ENCODE results near the gene PCIF1.
"Not testable (repeated sequence)": the region's sequence is repeated elsewhere in the genome, so short reads cannot be mapped to it uniquely, and the experiment has no call there.

PCIF1 gene

DNA sequence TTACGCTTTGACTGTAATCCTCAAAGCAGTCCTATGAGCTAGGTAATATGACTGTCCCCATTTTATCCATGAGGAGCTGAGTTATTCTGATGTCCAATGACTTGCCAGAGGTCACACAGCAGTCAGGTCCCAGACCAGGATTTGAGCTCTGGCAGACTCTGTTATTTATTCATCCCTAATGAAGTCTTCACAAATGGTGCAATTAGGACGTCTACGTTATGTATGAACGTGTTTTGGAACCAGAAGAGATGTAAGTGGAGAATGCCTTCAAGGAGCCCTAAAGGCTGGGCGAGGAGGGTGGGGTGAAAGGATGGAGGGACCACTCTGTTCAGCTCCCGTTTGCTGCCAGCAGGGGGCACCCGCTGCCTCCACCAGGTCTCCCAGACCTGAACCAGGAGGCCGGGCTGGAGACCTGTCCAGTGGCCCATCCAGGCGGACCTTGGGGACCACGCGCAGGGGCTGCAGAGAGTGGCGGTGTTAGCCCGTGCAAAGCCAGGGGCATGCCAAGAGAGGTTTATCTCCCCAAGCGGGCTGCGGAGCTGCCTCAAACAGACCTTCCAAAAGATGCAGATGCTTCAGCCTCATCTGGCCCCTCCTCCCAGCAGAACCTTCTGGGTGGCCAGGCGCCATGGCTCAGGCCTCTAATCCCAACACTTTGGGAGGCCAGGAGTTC lies 52.8 kb downstream of the PCIF1 start:
- H3K4me3 ChIP-seq (replicated peaks in 1 of 2; ENCODE audit: low read depth in 2 of 2, low read length in 2 of 2), result no peak overlapping the region
- peak; percentile 65 to 67 for DNase-seq (ENCODE audit: low read depth in 2 of 2)
- TF ChIP-seq CTCF (IDR thresholded peaks at IDR 0.05; ENCODE audit: low read depth, low read length), result peak; percentile 95

GRCh38 chr20:45988830-45989229 lies 54.3 kb downstream of the PCIF1 start:
- DNase-seq (ENCODE audit: low read depth in 2 of 2); H3K4me3 ChIP-seq (replicated peaks in 1 of 2; ENCODE audit: low read depth in 2 of 2, low read length in 2 of 2): not testable (repeated sequence)

DNA sequence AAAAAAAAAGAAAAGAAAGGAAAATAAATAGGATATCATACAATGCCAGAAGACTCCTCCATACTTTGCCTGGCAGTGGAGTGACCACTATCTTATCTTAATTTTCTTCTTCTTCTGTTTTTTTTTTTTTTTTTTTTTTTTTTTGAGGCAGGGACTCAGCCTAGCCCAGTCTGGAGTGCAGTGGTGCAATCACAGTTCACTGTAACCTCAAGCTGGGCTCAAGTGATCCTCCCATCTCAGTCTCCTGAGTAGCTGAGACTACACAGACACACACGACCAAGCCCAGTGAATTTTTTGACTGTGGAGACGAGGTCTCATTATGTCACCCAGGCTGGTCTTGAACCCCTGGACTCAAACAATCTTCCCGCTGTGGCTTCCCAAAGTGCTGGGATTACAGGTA lies 57.1 kb downstream of the PCIF1 start:
- DNase-seq (ENCODE audit: low read depth in 2 of 2), result no peak
- H3K4me3 ChIP-seq (replicated peaks in 1 of 2; ENCODE audit: low read depth in 2 of 2, low read length in 2 of 2), result no peak overlapping the region
- no peak for TF ChIP-seq CTCF (IDR thresholded peaks at IDR 0.05; ENCODE audit: low read depth, low read length)

DNA sequence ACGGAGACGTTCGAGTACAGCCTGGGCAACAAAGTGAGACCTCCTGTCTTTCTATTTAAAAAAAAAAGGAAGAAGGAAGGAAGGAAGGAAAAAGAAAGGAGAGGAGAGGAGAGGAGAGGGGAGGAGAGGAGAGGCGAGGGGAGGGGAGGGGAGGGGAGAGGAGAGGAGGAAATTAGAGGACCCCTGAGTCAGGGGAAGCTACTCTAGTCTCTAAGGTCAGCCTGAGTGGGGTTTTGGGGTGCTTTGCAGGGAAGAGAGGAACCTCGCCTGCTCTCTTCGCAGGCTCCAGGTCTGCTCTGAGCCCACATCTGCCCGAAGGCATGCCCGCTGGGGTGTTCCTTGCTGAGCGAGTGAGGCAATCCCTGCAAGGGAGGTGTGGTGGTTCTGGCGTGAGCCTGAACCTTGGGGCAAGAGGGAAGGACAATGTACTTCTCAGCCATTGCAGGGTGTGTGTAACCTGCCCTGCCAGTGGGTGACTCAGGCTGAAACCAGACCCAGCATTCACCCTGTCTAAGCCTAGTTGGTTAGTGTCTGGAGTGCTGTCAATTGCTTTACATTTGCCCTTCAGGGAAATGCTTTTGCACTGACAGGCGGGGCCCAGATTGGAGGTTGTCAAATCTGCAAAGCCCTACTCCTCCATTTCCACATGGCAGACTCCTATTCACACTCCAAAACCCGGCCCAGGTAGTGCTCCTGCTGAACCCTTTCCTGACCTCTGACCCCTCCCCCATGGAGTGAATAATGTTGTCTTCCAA lies 58.9 kb downstream of the PCIF1 start:
- DNase-seq (ENCODE audit: low read depth in 2 of 2), result peak in 1 of 2 donors; percentile 40

DNA sequence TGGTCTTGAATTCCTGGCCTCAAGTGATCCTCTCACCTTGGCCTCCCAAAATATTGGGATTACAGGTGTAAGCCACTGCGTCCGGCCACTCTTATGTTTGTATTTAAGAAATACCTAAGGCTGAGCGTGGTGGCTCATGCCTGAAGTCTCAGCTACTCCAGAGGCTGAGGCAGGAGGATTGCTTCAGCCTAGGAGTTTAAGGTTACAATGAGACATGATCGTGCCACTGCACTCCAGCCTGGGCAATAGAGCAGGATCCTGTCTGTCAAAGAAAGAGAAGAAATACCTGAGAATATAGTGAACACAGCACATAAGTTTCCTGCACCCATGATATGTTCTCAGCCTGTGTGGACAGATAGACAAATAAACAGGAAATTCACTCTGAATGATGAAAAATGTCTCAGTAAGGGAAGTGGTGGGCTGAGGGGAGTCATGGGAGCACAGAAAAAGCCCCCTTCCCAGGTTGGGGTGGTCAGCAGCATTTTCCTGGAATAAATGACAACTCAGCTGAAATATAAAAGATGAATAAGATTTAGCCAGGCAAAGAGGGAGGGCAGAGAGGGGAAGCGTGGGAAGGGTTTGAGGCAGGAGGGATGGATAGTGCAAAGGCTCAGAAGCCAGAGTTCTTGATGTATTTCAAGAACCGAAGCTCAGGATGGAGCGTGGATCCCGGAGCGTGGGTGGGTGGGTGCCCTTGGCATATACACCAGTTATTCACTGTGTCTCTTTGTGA lies 60.4 kb downstream of the PCIF1 start:
- TF ChIP-seq CTCF (IDR thresholded peaks at IDR 0.05; ENCODE audit: low read depth, low read length), result no peak

More for the DNA sequence above, 58.9 kb downstream of the PCIF1 start:
- no peak overlapping the region for H3K4me3 ChIP-seq (replicated peaks in 1 of 2; ENCODE audit: low read depth in 2 of 2, low read length in 2 of 2)
- TF ChIP-seq CTCF (IDR thresholded peaks at IDR 0.05; ENCODE audit: low read depth, low read length), result no peak

GRCh38 chr20:45995495-45996097 lies 61.1 kb downstream of the PCIF1 start:
- DNase-seq (ENCODE audit: low read depth in 2 of 2); H3K4me3 ChIP-seq (replicated peaks in 1 of 2; ENCODE audit: low read depth in 2 of 2, low read length in 2 of 2): not testable (repeated sequence)

More for the DNA sequence above, 60.4 kb downstream of the PCIF1 start:
- DNase-seq (ENCODE audit: low read depth in 2 of 2), result no peak
- H3K4me3 ChIP-seq (replicated peaks in 1 of 2; ENCODE audit: low read depth in 2 of 2, low read length in 2 of 2), result no peak overlapping the region

DNA sequence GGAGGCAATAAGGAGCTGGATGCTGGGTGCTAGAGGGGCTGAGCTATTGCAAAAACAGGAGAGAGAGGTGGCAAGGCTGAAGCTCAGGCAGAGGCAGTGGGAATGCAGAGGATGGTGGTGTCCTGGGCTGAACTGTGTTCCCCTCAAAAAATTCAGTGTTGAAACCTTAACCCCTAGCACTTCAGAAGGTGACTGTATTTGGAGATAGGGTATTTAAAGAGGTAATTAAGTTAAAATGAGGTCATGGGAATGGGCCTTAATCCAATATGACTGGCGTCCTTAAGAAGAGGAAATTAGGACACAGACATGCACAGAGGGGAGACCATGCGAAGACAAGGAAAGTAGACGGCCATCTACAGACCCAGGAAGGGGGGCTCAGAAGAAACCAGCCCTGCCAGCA lies 62.7 kb downstream of the PCIF1 start:
- H3K4me3 ChIP-seq (replicated peaks in 1 of 2; ENCODE audit: low read depth in 2 of 2, low read length in 2 of 2), result no peak overlapping the region
- no peak for TF ChIP-seq CTCF (IDR thresholded peaks at IDR 0.05; ENCODE audit: low read depth, low read length)
- no peak for DNase-seq (ENCODE audit: low read depth in 2 of 2)

All from cardiac fibroblast (primary cell).